T1000 (cell line): ENCODE measurements around the gene RPS15.

Source experiments
- DNase-seq: peaks from one replicate; lab custom pipeline; 2025; ENCODE audit warnings: mixed read lengths; lab: John Stamatoyannopoulos, UW

RPS15 gene

GRCh38 chr19:1487576-1488281 lies 49.5 kb downstream of the RPS15 start:
- no peak for DNase-seq

- DNase-seq: no peak
These were observed 50.0 kb downstream of the RPS15 start for GRCh38 chr19:1488282-1488601.

- no peak for DNase-seq
These were observed 51.5 kb downstream of the RPS15 start for GRCh38 chr19:1489463-1490310.
